GM12878 (cell line): ENCODE measurements around the gene RIPK4. TPM values are rescaled to one million over a fixed set of nuclear protein-coding genes. Genes with fewer than 3 reads are reported as not detected.

Source experiments
- ATAC-seq: fragments of 200-7000 bp; cut with Tn5 transposase; 3 replicates; pipeline ENCODE4 v1.9.1; 2020; ENCODE audit warnings: mild to moderate bottlenecking, moderate library complexity
- BruUV-seq: library from RNA; stranded (reverse); fragments of 400-500 nt; replicated peaks from 2 replicates; lab custom pipeline; 2021; lab: Mats Ljungman, UMichigan
- CTCF ChIA-PET: fragments of 300-600 bp; sonication (Branson Sonifier 250); formaldehyde crosslinking; extraction: SDS; loops from one replicate; lab custom pipeline; 2021; ENCODE audit warnings: inconsistent platforms; lab: Yijun Ruan, JAX
- POLR2A ChIA-PET: fragments of 350-600 bp; formaldehyde crosslinking; extraction: SDS; loops from one replicate; lab custom pipeline; 2021; ENCODE audit warnings: inconsistent platforms; lab: Charles Lee
- RAD21 ChIA-PET: fragments of 300-600 bp; sonication (Branson Sonifier 250); formaldehyde crosslinking; loops from one replicate; lab custom pipeline; 2023; ENCODE audit warnings: antibody characterized with exemption; ENCODE audit not compliant: unreplicated experiment; lab: Charles Lee
- SMC1A ChIA-PET: fragments of 300-600 bp; sonication (Branson Sonifier 250); formaldehyde crosslinking; loops from one replicate; lab custom pipeline; 2023; ENCODE audit not compliant: unreplicated experiment, uncharacterized antibody; lab: Charles Lee
- DNase-seq: peaks from one replicate; pipeline ENCODE4 v3.0.0-alpha.2; 2011; ENCODE audit warnings: low read depth, low spot score
- FAIRE-seq: peaks from 3 replicates; lab custom pipeline; 2011; peaks lifted over from hg19 to GRCh38; lab: Jason Lieb, UNC
- H2AFZ ChIP-seq: 2 replicates; pipeline ENCODE4 v1.6.0; 2011; ENCODE audit warnings: low read depth, low read length, control low read depth; ENCODE audit not compliant: control insufficient read depth
- H3K27ac ChIP-seq: 2 replicates; pipeline ENCODE4 v1.5.1; 2011; ENCODE audit warnings: control low read depth; ENCODE audit not compliant: control insufficient read depth, insufficient read depth
- H3K27me3 ChIP-seq, 2 experiments: replicated peaks in 1 of 2; 2 replicates each; pipeline versions ENCODE4 v1.6.0 to v1.6.1; 2011; ENCODE audit warnings: low read length in 1 of 2; ENCODE audit not compliant: control insufficient read depth in 2 of 2, insufficient read depth in 2 of 2
- H3K36me3 ChIP-seq, 2 experiments: 2 replicates each; pipeline ENCODE4 v1.5.1; 2011; ENCODE audit warnings: low read length in 1 of 2; ENCODE audit not compliant: control insufficient read depth in 2 of 2, insufficient read depth in 2 of 2
- H3K4me1 ChIP-seq: 2 replicates; pipeline ENCODE4 v1.6.1; 2011; ENCODE audit warnings: mild to moderate bottlenecking, low read length, moderate library complexity, mixed read lengths; ENCODE audit not compliant: control insufficient read depth, insufficient read depth
- H3K4me2 ChIP-seq: 2 replicates; pipeline ENCODE4 v1.6.0; 2011; ENCODE audit warnings: control low read depth; ENCODE audit not compliant: control insufficient read depth, insufficient read depth
- H3K4me3 ChIP-seq: fragments of 200-600 bp; sonication (generic); 2 replicates; pipeline ENCODE4 v1.5.1; 2016
- H3K79me2 ChIP-seq: 2 replicates; pipeline ENCODE4 v1.6.0; 2011; ENCODE audit warnings: low read length; ENCODE audit not compliant: control insufficient read depth, insufficient read depth
- H3K9ac ChIP-seq: 2 replicates; pipeline ENCODE4 v1.8.0; 2011; ENCODE audit warnings: low read length, control low read depth, mixed read lengths; ENCODE audit not compliant: control insufficient read depth, insufficient read depth
- H3K9me3 ChIP-seq: replicated peaks from 3 replicates; pipeline ENCODE4 v1.5.1; 2011; ENCODE audit warnings: mild to moderate bottlenecking, low read length; ENCODE audit not compliant: control insufficient read depth, insufficient read depth
- H4K20me1 ChIP-seq: 2 replicates; pipeline ENCODE4 v1.6.0; 2011; ENCODE audit not compliant: control insufficient read depth, insufficient read depth
- BHLHE40 ChIP-seq, 2 experiments: fragments of 450-650 bp in 1 of 2; IDR thresholded peaks; 2 replicates each; pipeline ENCODE4 v1.6.1; 2011 to 2017; ENCODE audit warnings: low read depth in 2 of 2, borderline replicate concordance in 1 of 2, improper control_type of control experiment in 1 of 2, low read length in 1 of 2, mild to moderate bottlenecking in 1 of 2
- IRF4 ChIP-seq: IDR thresholded peaks from 2 replicates; pipeline ENCODE4 v1.6.1; 2011; ENCODE audit warnings: low read depth, low read length
- MTA3 ChIP-seq: IDR thresholded peaks from 2 replicates; pipeline ENCODE4 v1.6.1; 2012; ENCODE audit warnings: low read length, inconsistent platforms, borderline replicate concordance
- NRF1 ChIP-seq: conservative IDR thresholded peaks from 2 replicates; pipeline ENCODE4 v1.6.1; 2011; ENCODE audit warnings: mild to moderate bottlenecking, low read depth, low read length, improper control_type of control experiment
- RBBP5 ChIP-seq: fragments of 200-600 bp; sonication (generic); conservative IDR thresholded peaks from 2 replicates; pipeline ENCODE4 v1.6.1; 2016
- SMC3 ChIP-seq: IDR thresholded peaks from 2 replicates; pipeline ENCODE4 v1.6.1; 2011; ENCODE audit warnings: low read length, improper control_type of control experiment, borderline replicate concordance
- SREBF1 ChIP-seq: IDR thresholded peaks from 2 replicates; pipeline ENCODE4 v1.6.1; 2012; ENCODE audit warnings: mild to moderate bottlenecking, low read length
- TARDBP ChIP-seq: IDR thresholded peaks from 2 replicates; pipeline ENCODE4 v1.6.1; 2016; ENCODE audit warnings: borderline replicate concordance
- TCF12 ChIP-seq: IDR thresholded peaks from 2 replicates; pipeline ENCODE4 v1.6.1; 2011; ENCODE audit warnings: low read depth, mild to moderate bottlenecking, low read length
- ZNF24 ChIP-seq: fragments of 450-650 bp; IDR thresholded peaks from 2 replicates; pipeline ENCODE4 v1.6.1; 2017; ENCODE audit warnings: antibody characterized with exemption, mild to moderate bottlenecking
- WGBS: methylation state at CpG from one replicate; pipeline ENCODE4 v1.1.6; 2016; ENCODE audit warnings: low lambda C conversion rate; ENCODE audit not compliant: insufficient replicate concordance, insufficient coverage; ENCODE audit errors: missing lambda C conversion rate; 5-methylcytosine and 5-hydroxymethylcytosine counted together
- in situ Hi-C: fragments of 300-500 bp; cut with MboI; formaldehyde crosslinking; loops from 9 replicates; pipeline ENCODE4 v1.14.3; 2018; ENCODE audit warnings: mixed read lengths
- intact Hi-C: fragments of 100-400 bp; cut with micrococcal nuclease; formaldehyde crosslinking; loops from one replicate; pipeline ENCODE4 v1.14.2; 2022; ENCODE audit not compliant: unreplicated experiment
- polyA plus RNA-seq, 11 experiments: library from polyadenylated mRNA; depleted of rRNA in 4 of 11; unstranded in 6 of 11; stranded (reverse) in 5 of 11; fragments of >200 nt; fragmentation: Nextera tagmentation in 4 of 11; fragmentation: Illumina TruSeq in 1 of 11; extraction: Ambion mirVana in 4 of 11; extraction: Trizol in 1 of 11; gene quantifications; 1 replicate in 1 of 11; 2 replicates in 10 of 11; pipeline versions ENCODE4 v1.2.1 to v1.2.3, GENCODE V29; 2011 to 2016; ENCODE audit warnings: inconsistent platforms in 2 of 11, missing spikeins in 2 of 11, low read depth in 1 of 11
- total RNA-seq, 4 experiments: library from RNA; depleted of rRNA in 3 of 4; stranded (reverse); fragments of >200 nt in 3 of 4; fragmentation: Illumina TruSeq in 1 of 4; extraction: Trizol in 1 of 4; gene quantifications; 2 replicates each; pipeline versions ENCODE4 v1.2.1 to v1.2.3, GENCODE V29; 2013 to 2021

RIPK4 gene
- total and polyA plus RNA-seq, 10 of the 15 experiments (the other 5 are each of a cell fraction or from before 2014, with no cell fraction given), result 0.05 TPM; not detected in 9

DNA sequence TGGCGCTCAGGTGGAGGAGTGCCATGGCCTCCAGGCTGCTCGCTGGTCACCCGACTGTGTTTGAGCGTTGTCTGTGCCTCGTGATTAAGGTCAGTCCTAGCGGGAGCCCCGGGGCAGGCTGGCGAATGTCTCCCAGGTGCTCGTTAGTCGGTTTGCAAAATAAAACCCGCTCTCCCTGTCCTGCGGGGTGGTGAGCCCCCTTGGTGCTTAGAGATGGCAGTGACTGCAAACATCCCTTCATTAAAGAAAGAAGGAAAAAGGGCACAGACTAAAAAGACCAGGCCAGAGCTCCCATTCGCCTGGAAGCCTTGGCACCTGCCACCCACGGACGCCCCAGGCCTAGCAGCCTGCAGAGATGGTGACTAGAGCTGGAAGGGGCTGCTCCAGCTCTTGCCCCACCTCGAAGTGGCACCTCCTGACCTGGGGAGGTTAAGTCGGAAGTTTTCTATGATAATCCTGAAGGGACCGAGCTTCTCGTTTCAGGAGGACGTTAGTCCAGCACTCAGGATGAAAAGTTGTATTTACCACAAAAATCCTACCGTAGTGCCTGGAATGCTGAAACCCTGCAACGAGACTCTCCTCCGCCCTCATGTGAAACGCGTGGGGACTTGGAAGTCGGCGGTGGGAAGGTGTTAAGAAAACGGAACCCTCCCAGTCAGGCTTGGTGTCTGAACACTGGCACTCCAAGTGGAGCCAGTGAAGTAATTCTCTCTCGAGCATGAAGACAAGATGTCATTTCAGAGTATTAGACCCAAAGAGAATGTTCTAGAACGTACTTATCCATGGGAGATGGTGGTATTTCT is 24.6 kb downstream of the RIPK4 start (continued):
- TF ChIP-seq BHLHE40 (IDR thresholded peaks at IDR 0.05; ENCODE audit: borderline replicate concordance in 1 of 2, low read depth in 2 of 2, low read length in 1 of 2) (no peak), ZNF24 (no peak)

DNA sequence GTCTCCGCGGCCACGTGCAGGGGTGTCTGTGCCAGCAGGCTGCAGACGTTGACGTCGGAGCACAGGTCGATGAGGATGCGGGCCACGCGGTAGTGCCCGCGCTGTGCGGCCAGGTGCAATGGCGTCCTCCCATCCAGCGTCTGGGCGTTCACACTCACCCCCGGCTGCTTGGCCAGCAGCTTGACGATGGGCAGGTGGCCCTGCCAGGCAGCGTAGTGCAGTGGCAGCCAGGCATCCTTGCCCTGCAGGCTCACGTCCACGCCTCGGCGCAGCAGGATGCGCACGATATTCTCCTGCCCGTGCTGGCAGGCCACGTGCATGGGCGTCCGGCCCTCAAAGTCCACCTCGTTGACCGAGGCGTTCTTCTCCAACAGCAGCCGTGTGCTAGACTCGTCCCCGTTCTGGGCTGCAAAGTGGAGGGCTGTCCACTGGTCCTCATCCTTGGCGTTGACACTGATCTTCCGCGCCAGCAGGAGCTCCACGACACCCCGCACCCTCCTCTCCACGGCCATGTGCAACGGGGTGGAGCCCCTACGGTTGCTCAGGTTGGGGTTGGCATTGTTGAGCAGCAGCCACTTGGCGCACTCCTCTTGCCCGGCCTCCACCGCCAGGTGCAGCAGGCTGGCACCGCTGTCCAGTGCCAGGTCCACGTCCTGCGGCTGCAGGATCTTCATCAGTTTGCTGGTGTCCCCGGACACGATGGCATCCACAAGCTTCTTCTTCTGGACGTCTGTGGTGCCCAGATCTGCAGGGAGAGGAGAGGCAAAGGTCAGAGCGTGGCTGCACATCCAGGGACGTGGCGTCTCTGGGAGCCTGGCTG is 25.4 kb downstream of the RIPK4 start:
- WGBS, result 71% methylated on average over 48 of the region's 55 CpGs
- no peak for DNase-seq
- intact Hi-C loops (no loop called here), in situ Hi-C loops (no loop called here)
- no peaks in the 10 kb centered on the region for H3K36me3 ChIP-seq
- no peak overlapping the region for H3K4me2 ChIP-seq
- ChIA-PET SMC1A (no interaction called here), RAD21 (no interaction called here), POLR2A (no interaction called here), CTCF (no interaction called here)
- no peak for ATAC-seq
- no peaks in the 10 kb centered on the region for H4K20me1 ChIP-seq
- no peaks in the 10 kb centered on the region for H3K4me1 ChIP-seq
- H3K79me2 ChIP-seq, result no peaks in the 10 kb centered on the region
- FAIRE-seq, result no peak
- TF ChIP-seq RBBP5, result no peak
- TF ChIP-seq TCF12, result no peak
- TF ChIP-seq IRF4, result no peak
- TF ChIP-seq SREBF1, result no peak
- no peak for TF ChIP-seq NRF1
- TF ChIP-seq SMC3, result no peak
- no peak for TF ChIP-seq TARDBP
- TF ChIP-seq MTA3, result no peak
- no peak overlapping the region for H3K27ac ChIP-seq
- H3K4me3 ChIP-seq, result no peak overlapping the region
- H3K9ac ChIP-seq, result no peak overlapping the region
- H3K9me3 ChIP-seq, result no peaks in the 10 kb centered on the region; the same call in 2 of the 3 replicates
- BruUV-seq, result no TSS peak
- H3K27me3 ChIP-seq, result no peaks in the 10 kb centered on the region
- H2AFZ ChIP-seq, result no peak overlapping the region
